Stimulated activated memory B cell treated with anti-CD40 and anti-IgM and Interleukin-4, amounts not matched to agents 10 μg/mL and 1 μg/mL and 100 μg/mL, for 72 hours (primary cell): ENCODE data around the gene ZNHIT3.
A peak's percentile ranks its signal among the peaks of the same experiment; 100 is the strongest.

Source experiments
- ATAC-seq: fragments of 150-1000 bp; cut with Tn5 transposase; 2 replicates; pipeline ENCODE4 v1.10.0; 2021
- H3K27ac Mint-ChIP-seq: one replicate; pipeline ENCODE4 v1.8.0; 2022; ENCODE audit warnings: mild to moderate bottlenecking, mixed read lengths
- H3K27me3 Mint-ChIP-seq: one replicate; pipeline ENCODE4 v1.8.0; 2022; ENCODE audit warnings: mixed read lengths
- H3K36me3 Mint-ChIP-seq: one replicate; pipeline ENCODE4 v1.8.0; 2022; ENCODE audit warnings: mixed read lengths
- H3K4me1 Mint-ChIP-seq: one replicate; pipeline ENCODE4 v1.8.0; 2022; ENCODE audit warnings: mixed read lengths
- H3K4me3 Mint-ChIP-seq: one replicate; pipeline ENCODE4 v1.8.0; 2022; ENCODE audit warnings: mild to moderate bottlenecking, moderate library complexity, mixed read lengths
- H3K9me3 Mint-ChIP-seq: one replicate; pipeline ENCODE4 v1.8.0; 2022; ENCODE audit warnings: mixed read lengths

The ZNHIT3 gene

GRCh38 chr17:36545077-36545464 lies 58.6 kb downstream of the ZNHIT3 start:
- no peaks in the 10 kb centered on the region for H3K9me3 Mint-ChIP-seq
- H3K4me1 Mint-ChIP-seq: peaks cover 33% of the 10 kb centered on the region
- H3K4me3 Mint-ChIP-seq: peak overlapping the region; percentile 88
- H3K27ac Mint-ChIP-seq: peak overlapping the region; percentile 98
- no peaks in the 10 kb centered on the region for H3K27me3 Mint-ChIP-seq
- peaks cover 4% of the 10 kb centered on the region for H3K36me3 Mint-ChIP-seq
- no peak for ATAC-seq
